GM10248 (cell line): ENCODE data around the gene CHRM2.
A peak's percentile ranks its signal among the peaks of the same experiment; 100 is the strongest.

Experiments
- CTCF ChIA-PET: fragments of 300-600 bp; sonication (Branson Sonifier 250); formaldehyde crosslinking; extraction: SDS; loops from one replicate; lab custom pipeline; 2021; ENCODE audit warnings: antibody characterized with exemption; lab: Yijun Ruan, JAX
- POLR2A ChIA-PET: fragments of 350-650 bp; sonication (Branson Sonifier 250); formaldehyde crosslinking; extraction: SDS; loops from one replicate; lab custom pipeline; 2020; ENCODE audit warnings: antibody characterized with exemption; lab: Yijun Ruan, JAX
- DNase-seq: peaks from one replicate; pipeline ENCODE4 v3.0.0; 2012; ENCODE audit errors: extremely low spot score
- TF ChIP-seq, protein P1 (sequence below): IDR thresholded peaks from 2 replicates; pipeline ENCODE4 v1.5.1; 2012; ENCODE audit warnings: mild to moderate bottlenecking, low read depth; ENCODE audit errors: extremely low read depth, missing control alignments, control extremely low read depth

Gene CHRM2

DNA sequence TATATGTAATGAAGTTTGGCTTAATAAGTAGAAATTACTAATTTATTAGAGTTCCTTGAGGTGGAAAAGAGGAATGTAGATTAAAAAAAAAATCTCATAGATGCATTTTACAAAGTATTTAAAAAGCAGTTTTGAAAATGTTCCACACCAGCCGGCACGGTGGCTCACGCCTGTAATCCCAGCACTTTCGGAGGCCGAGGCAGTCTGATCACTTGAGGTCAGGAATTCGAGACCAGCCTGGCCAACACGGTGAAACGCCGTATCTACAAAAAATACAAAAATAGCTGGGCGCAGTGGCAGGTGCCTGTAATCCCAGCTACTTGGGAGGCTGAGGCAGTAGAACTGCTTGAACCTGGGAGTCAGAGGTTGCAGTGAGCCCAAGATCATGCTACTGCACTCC, 3.2 kb upstream of the CHRM2 start:
- ChIA-PET POLR2A (no interaction called here), CTCF (interaction anchor here (2.1 kb wide), 1 partner anchor 9 kb away, joined by 5 read pairs; no protein-coding TSS in a partner anchor)
- no peak for DNase-seq
- TF ChIP-seq, protein P1, sequence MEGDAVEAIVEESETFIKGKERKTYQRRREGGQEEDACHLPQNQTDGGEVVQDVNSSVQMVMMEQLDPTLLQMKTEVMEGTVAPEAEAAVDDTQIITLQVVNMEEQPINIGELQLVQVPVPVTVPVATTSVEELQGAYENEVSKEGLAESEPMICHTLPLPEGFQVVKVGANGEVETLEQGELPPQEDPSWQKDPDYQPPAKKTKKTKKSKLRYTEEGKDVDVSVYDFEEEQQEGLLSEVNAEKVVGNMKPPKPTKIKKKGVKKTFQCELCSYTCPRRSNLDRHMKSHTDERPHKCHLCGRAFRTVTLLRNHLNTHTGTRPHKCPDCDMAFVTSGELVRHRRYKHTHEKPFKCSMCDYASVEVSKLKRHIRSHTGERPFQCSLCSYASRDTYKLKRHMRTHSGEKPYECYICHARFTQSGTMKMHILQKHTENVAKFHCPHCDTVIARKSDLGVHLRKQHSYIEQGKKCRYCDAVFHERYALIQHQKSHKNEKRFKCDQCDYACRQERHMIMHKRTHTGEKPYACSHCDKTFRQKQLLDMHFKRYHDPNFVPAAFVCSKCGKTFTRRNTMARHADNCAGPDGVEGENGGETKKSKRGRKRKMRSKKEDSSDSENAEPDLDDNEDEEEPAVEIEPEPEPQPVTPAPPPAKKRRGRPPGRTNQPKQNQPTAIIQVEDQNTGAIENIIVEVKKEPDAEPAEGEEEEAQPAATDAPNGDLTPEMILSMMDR = no peak

DNA sequence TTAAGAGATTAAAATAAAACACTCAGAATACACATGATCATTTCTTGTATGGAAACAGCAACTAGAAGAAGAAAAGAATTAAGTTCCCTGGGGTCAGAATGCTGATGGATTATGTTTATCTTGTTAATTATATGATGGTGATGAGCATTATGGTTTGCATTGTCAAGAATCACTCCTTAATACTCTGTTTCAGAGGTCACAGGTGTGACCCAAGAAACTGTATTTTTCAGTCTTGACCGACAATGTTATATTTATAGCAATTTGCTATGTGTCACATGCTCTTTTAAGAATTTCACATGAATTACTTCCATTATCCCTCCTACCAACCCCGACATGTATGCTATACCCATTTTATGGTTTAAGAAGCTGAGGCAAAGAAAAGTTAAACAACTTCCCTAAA, 2.7 kb upstream of the CHRM2 start:
- CTCF ChIA-PET = no interaction called here
- POLR2A ChIA-PET = no interaction called here
- TF ChIP-seq, protein P1 = no peak
- DNase-seq = no peak

DNA sequence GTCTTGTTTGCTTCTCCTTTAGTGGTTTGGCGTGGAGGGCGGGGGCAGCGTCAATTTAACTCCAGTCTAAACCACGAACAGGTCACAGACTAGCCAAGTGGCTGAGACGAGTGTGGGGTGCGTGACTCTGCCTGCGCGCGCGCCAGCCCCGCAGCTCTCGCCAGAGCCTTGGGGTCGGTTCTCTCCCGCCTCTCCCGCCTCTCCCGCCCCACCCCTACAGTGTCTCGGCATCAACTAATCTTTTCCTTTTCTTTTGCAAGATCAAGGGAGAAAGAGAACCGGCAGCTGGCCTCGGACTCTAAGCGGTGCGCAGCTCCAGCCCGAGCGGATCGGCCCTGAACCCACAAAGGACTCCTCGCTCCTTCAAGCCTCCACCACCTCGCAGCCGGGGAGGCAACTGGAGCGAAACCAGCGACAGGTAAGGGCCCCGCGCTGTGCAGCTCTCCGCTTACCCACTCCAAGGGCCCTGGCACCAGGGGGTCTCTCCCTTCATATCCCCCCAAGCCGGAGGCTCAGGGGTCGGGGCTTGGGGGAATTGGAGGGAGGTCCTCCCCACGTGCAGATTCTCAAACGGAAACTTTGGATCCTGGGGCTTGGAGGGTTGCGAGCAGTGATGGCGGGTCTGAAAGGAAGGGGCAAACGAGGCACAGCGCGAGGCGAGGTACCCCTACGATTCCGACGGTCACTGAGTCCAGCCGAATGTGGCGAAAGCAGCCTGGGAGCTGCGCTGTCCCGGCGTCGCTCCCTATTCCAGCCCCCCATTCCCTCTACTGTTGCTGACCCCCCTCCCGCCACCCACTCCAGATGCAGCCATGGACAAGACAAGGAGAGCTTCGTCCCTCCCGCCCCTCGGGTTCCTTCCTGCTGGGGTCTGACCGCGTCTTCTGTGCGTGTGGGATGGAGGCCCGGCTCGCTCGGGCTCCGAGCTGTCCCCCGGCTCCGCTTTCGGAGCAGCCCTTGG, 829 bp downstream of the CHRM2 start:
- DNase-seq = no peak
- CTCF ChIA-PET = interaction anchor here (1.7 kb wide), 1 partner anchor 8 kb away, joined by 5 read pairs; no protein-coding TSS in a partner anchor
- POLR2A ChIA-PET = interaction anchor here (0.6 kb wide), 1 partner anchor 321 kb away, joined by 6 read pairs; no protein-coding TSS in a partner anchor
- TF ChIP-seq, protein P1 = no peak

DNA sequence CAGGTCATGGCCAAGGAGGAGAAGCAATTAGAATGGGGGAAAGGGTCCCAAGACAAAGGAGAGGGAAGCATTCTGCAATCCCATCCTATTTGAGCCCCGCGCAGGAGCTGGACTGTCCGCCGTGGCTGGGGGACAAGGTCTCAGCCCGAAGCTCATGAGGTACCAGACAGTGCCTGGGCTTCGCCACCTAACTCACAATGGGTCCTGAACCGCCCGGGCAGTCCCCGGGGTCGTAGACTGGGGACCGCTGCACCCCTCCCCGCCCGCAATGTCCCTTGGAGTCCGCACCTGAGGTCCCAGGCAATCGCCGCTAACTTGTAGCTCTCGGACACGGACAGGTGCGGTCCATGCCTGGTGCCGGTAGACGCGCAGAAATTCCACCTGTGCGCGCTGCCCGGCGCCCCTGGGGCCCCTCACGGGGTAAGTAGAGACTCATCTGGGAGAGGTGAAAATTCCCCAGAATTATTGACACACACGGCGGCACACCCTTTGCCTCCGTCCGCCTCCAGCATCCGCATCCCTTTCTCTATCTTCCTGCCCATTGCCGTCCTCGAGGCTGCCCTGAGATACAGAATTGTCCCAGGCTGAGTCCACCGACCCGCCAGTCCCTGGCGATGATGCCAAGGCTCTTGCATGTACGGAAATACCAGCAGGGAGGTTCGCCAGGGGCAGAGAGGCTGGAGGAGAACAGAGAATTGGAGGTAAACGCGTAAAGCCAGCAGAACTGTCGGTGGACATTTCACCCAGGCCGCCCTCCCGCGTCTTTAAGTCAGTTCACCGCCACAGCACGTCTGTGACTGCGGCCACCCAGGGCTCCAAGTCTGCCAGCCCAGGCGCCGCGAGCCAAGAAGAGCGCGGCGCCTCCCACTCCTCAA, 1.8 kb downstream of the CHRM2 start:
- TF ChIP-seq, protein P1 = no peak
- ChIA-PET CTCF (no interaction called here), POLR2A (interaction anchor here (0.6 kb wide), 1 partner anchor 320 kb away, joined by 6 read pairs; no protein-coding TSS in a partner anchor)
- DNase-seq = no peak

DNA sequence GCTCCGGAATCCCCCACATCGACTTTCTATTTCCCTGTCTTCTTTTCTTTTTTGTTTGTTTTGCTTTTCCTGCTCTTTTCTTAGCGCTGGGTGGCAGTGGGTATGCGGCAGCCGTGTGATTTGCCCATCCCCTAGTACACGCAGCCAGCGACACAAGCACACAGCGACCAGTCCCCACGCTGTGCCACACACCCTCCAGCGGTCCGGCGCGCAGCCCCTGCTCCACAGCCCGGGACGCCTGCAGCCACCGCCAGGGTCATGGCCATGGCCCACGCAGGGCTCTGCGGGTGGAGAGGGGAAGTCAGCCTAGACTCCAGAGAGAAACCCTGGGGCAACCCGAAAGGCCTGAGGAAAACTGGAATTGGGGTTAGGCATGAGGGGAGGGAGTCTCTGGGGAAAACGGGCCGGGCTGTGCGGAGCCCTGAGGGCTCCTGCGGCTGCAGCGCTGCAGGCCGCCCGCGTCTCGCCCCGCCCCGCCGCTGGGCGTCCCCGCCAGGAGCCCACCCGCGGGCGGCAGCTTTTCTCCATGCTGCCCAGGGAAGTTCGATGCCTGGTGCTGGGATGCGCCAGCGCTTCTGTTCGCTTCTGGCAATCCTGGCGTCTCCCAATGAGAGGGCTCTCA, 2.5 kb downstream of the CHRM2 start:
- no peak for DNase-seq
- ChIA-PET POLR2A (no interaction called here), CTCF (interaction anchor here (1.1 kb wide), 1 partner anchor 10 kb away, joined by 3 read pairs; no protein-coding TSS in a partner anchor)
- TF ChIP-seq, protein P1 = no peak

DNA sequence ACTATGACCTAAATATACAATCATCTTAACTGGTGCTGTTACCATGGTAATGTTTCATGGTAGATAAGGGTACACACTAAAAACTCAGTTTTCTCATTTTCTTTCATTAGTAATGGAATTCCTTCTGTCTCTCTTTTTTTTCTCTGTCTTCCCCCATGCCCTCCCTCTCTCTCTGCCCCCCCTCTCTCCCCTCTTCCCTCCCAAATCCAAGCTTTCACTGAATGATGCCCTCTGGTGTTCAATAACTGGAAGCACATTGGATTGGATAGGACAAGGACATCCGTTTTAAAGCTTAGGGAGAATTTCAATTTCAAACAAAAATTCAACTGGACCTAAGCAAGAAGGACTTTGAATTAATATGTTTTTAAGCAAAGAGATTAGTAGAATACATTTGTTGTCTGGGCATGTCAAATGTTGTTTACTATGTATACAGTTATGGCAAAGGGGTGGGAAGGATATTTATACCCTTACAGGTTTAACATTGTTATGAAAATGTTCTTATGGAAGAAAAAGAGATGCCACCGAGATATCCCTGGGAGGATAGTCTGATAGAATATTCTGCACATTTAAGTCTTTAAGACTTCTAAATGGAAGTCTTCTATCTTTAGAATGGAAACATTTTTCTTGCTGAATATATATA, 6.1 kb downstream of the CHRM2 start:
- ChIA-PET CTCF (interaction anchor here (1.7 to 2.1 kb wide), 4 partner anchors 8 to 15 kb away, joined by 4 to 10 read pairs (median 6); no protein-coding TSS in a partner anchor), POLR2A (no interaction called here)
- DNase-seq = no peak
- TF ChIP-seq, protein P1 = peak; percentile 24
